AG10803 (cell line): ENCODE data around the gene KCNG2.

Experiments
- DNase-seq: peaks from one replicate; pipeline ENCODE4 v3.0.0; 2010; ENCODE audit warnings: low read depth
- H3K4me3 ChIP-seq: 2 replicates; pipeline ENCODE4 v1.5.1; 2011; ENCODE audit warnings: mild to moderate bottlenecking, low read length, control low read depth
- CTCF ChIP-seq: conservative IDR thresholded peaks from 2 replicates; pipeline ENCODE4 v1.5.1; 2011; ENCODE audit warnings: mild to moderate bottlenecking, low read length, control low read depth, inconsistent platforms

Gene KCNG2

GRCh38 chr18:79805926-79806487 is 8.3 kb downstream of the KCNG2 start:
- no peak for TF ChIP-seq CTCF
- no peak overlapping the region for H3K4me3 ChIP-seq
- no peak for DNase-seq

GRCh38 chr18:79806976-79807841 is 9.5 kb downstream of the KCNG2 start:
- no peak for DNase-seq
- TF ChIP-seq CTCF = no peak
- no peak overlapping the region for H3K4me3 ChIP-seq

GRCh38 chr18:79809482-79810192 is 11.9 kb downstream of the KCNG2 start:
- H3K4me3 ChIP-seq = no peak overlapping the region
- no peak for DNase-seq
- TF ChIP-seq CTCF = no peak

- no peak overlapping the region for H3K4me3 ChIP-seq
- DNase-seq = no peak
- TF ChIP-seq CTCF = no peak
These were observed 14.3 kb downstream of the KCNG2 start for GRCh38 chr18:79812052-79812451.

- no peak for TF ChIP-seq CTCF
- H3K4me3 ChIP-seq = no peak overlapping the region
- DNase-seq = no peak
These were observed 16.6 kb downstream of the KCNG2 start for GRCh38 chr18:79814373-79814772.

- H3K4me3 ChIP-seq = no peak overlapping the region
- no peak for TF ChIP-seq CTCF
- no peak for DNase-seq
These were observed 17.9 kb downstream of the KCNG2 start for GRCh38 chr18:79815657-79816056.
